KOPT-K1 (cell line): ENCODE data around the gene HPCA.

Experiments
- H3K27ac ChIP-seq: fragments of 200-600 bp; sonication (generic); 2 replicates; pipeline ENCODE4 v1.5.1; 2016; ENCODE audit warnings: antibody characterized with exemption, mild to moderate bottlenecking, low read depth, low read length; ENCODE audit not compliant: poor library complexity, severe bottlenecking
- H3K36me3 ChIP-seq: fragments of 200-600 bp; sonication (generic); 2 replicates; pipeline ENCODE4 v1.5.1; 2017; ENCODE audit warnings: antibody characterized with exemption, mild to moderate bottlenecking, low read length, moderate library complexity; ENCODE audit not compliant: insufficient read depth
- H3K9me3 ChIP-seq: fragments of 200-600 bp; sonication (generic); 2 replicates; pipeline ENCODE4 v1.5.1; 2017; ENCODE audit warnings: antibody characterized with exemption, low read length, mild to moderate bottlenecking; ENCODE audit not compliant: insufficient read depth, poor library complexity, severe bottlenecking

The HPCA gene

GRCh38 chr1:32891630-32892029 lies 5.3 kb downstream of the HPCA start:
- H3K27ac ChIP-seq: no peak overlapping the region
- no peaks in the 10 kb centered on the region for H3K9me3 ChIP-seq
- H3K36me3 ChIP-seq: no peaks in the 10 kb centered on the region

DNA sequence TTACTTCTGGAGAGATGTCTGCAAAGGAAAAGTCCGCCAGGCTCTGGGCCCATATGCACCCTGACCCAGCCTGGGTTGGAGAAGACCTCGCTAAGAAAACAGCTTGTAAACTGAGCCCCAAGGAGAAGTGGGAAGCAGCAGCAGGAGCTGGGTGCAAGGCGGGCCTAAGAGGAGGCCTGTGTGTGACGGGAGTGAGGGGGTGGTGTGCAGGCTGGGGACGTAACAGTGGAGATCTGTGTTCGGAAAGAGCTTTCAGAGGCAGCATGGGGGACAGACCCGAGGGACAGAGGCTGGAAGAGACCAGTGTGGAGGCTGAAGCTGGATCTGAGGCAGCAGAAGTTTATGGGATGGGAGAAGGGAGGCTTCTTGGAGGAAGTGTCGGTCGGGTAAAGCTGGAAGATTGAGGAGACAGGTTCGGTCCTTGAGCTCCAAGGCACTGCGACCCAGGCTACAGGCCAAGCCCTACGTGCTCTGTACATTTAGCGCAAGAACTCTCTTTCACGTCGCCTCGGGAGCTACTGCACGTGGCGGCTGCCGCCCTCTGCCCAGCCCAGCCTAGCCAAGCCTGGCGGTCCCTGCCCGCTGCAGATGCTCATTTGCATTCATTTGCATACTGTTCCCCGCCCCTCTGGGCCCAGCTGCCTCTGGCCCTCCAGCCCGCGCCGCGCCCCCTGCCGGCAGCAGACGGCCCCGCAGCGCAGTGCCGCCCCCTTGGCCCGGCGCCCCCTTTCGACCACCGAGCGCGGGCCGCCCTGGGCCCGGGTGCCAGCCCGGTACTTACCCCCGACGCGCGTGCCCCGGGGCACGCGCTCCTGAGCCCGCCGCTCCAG lies 6.3 kb downstream of the HPCA start:
- no peak overlapping the region for H3K27ac ChIP-seq
- H3K36me3 ChIP-seq: no peaks in the 10 kb centered on the region
- H3K9me3 ChIP-seq: no peaks in the 10 kb centered on the region

DNA sequence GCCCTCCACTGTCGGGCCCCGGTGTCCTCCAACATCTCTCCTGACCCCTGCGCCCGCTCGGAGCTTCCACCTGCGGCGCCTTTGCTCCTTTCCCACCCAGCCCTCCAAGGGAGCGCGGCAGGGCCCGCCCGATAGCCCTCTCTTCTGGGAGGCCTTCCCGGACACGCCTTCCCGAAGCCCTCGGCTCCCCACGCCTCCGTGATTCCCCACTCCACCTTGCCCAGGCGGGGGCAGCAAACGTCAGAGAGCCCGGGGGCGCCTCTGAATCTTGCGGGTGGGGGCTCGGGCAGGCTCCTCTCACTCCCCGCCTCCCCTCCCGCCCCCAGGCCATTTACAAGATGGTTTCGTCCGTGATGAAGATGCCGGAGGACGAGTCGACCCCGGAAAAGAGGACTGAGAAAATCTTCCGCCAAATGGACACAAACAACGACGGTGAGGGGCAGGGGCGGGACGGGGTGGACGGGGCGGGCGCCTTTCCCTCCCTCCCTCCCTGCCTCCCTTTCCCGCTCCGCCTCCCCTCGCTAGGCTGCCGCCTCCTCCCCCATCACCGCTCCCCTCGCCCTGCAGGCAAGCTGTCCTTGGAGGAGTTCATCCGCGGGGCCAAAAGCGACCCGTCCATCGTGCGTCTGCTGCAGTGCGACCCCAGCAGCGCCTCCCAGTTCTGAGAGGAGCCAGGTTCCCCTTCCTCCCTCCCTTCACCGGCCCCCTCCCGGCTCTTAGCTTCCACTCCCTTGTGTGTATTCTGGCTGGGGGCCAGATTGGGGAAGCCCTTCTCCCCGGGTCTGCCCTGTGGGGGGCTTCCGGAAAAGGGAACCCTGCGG lies 7.1 kb downstream of the HPCA start:
- Histone ChIP-seq H3K9me3 (no peaks in the 10 kb centered on the region), H3K27ac (no peak overlapping the region), H3K36me3 (no peaks in the 10 kb centered on the region)

GRCh38 chr1:32894019-32894600 lies 7.8 kb downstream of the HPCA start:
- no peaks in the 10 kb centered on the region for H3K36me3 ChIP-seq
- no peak overlapping the region for H3K27ac ChIP-seq
- no peaks in the 10 kb centered on the region for H3K9me3 ChIP-seq

GRCh38 chr1:32894681-32895080 lies 8.4 kb downstream of the HPCA start:
- Histone ChIP-seq H3K9me3 (no peaks in the 10 kb centered on the region), H3K27ac (no peak overlapping the region), H3K36me3 (no peaks in the 10 kb centered on the region)

DNA sequence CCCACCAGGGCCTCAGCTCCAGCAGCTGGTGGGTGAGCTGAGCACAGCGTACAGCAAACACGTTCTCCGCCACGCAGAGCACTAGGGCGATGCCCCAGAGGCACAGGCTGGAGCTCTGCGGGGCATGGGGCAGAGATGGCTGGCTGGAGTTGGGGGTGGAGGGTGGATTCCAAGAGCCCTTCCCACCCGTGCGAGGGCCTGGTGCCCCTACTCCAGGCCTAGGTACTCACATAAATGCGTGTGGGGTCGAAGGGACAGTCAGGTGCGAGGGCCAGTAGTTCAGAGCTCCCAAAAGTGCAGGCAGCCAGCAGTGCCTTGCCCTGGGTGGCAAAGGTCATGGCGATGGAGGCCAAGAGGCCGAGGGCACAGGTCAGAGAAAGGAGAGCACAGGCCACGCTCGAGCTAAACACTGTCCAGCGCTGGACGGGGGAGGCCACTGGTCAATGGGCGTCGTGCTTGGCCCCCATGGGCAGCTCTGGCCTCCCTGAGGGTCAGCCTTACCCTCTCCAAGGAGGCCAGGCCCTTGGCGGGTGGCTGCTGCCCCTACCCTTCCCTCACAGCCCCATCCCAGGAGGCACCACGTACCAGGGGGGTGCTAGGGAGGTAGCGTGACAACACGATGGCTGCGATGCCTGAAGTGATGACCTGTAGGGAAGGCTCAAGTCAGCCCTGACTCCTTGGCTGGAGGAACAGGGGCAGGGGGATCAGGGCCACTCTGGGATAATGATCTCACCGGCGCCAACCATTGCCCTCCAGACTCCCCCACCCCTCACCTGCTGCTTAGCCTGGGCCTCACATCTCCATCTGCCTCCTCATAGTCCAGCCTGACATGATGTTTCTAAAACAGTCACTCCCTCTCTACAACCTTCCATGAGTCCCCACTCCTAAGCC lies 9.3 kb downstream of the HPCA start:
- Histone ChIP-seq H3K27ac (no peak overlapping the region), H3K9me3 (no peaks in the 10 kb centered on the region), H3K36me3 (no peaks in the 10 kb centered on the region)

GRCh38 chr1:32896451-32896850 lies 10.2 kb downstream of the HPCA start:
- Histone ChIP-seq H3K27ac (no peak overlapping the region), H3K9me3 (no peaks in the 10 kb centered on the region), H3K36me3 (no peaks in the 10 kb centered on the region)

DNA sequence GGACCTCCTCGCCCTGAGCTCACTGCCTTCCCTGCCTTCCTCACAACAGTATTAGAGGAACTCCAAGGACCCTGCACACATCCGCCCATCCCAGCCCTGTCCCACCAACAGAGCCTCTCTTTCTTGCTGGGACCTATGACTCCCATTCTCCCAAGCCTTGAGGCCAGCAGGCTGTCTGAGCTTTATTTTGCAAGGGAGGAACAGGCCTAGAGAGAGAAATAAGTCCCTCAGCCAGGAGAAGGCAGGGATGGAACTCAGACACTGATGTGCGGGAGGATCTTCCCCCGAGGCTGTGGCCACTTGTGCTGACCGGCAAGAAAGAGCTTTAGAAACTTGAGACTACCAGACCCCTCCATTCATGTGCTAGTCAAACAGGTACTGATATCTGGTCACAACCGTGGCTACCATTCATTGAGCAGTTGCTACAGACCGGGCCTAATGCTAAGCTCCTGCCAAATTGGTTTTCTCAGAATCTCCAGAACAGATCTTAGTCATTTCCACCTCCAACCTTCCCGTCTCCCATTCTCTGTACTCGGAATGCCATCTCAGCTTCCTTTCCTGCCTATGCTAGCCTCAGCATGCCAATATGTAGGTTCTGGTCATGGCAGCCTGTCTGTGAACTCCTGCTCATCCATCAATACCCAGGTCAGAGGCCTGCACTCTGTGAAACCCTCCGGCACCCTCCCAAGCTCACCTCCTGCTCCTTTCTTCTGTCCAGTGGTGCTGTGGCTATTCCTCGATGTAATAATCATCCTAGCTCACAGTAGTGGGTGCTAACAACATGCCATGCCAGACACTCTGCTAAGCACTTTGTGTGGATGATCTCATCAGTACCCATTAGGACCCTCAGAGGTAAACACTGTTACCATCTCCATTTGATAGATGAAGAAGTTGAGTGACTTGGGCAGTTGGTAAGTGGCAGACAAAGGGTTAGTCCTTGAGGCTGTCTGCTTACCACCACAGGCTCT lies 11.1 kb downstream of the HPCA start:
- no peak overlapping the region for H3K27ac ChIP-seq
- no peaks in the 10 kb centered on the region for H3K9me3 ChIP-seq
- H3K36me3 ChIP-seq: no peaks in the 10 kb centered on the region

DNA sequence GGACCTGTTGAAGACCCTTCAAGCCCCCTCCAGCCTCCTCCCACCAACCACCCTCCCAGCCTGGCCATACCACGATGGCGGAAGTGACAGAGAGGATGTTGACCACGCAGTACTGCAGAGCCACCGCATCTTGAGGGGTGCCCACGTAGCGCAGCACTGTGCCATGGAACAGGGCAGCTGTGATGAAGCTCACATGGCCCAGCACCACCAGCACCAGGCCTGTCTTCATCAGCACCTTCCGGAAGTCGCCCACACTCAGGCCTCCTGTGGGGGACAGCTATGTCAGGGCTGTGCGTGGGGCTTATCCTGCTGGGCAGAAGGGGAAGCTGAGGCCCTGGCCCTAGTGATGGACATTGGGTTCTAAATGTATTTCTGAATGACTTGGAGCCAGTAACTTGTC lies 11.8 kb downstream of the HPCA start:
- H3K36me3 ChIP-seq: no peaks in the 10 kb centered on the region
- no peaks in the 10 kb centered on the region for H3K9me3 ChIP-seq
- H3K27ac ChIP-seq: no peak overlapping the region

DNA sequence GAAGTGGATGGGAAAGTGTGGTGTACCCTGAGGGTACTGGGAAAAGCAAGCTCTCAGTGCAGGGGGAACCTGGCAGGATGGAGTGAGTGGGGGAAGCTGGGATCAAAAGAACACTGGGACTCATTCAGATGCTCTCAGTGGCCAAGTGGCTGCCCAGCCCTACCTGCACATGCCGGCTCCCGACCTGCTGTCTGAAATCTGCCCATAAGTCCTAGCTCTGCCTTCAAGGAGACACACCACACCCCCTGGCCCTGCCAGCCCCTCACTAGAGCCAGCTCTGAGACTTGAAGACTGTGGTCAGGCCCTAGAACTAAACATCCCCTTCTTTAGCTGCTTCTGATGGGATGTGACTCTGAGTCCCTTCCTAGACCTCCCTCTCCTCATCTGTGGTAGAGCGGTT lies 12.7 kb downstream of the HPCA start:
- Histone ChIP-seq H3K27ac (no peak overlapping the region), H3K9me3 (no peaks in the 10 kb centered on the region)

DNA sequence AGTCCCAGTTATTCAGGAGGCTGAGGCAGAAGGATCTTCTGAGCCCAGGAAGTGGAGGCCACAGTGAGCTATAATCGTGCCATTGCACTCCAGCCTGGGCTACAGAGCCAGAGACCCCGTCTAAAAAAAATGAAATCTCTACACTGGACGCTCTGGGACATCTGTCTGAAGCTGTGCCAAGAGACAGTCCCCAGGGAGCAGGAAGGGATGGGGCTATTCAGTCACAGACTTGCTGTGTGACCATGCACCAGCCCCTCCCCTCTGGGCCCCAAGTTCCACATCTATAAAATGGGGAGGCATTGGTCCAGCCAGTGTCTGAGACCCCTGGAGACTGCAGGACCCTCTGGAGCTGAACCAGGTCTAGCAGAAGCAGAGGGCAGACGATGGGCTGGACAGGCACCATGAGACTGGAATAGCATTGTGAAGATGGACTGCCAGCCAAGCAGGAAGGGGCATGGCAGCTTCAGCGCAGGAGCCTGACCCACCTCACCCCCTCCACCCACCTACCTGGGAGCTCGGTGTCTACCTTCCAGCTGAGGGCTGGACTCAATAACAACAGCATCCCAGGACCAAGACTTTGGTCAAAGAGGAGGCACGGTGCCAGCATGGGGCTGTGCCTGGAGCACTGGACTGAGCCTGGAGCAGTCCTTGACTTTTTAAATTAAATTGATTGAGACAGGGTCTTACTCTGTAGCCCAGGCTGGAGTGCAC lies 13.4 kb downstream of the HPCA start:
- H3K9me3 ChIP-seq: no peaks in the 10 kb centered on the region
- H3K36me3 ChIP-seq: no peaks in the 10 kb centered on the region
- H3K27ac ChIP-seq: no peak overlapping the region

More for the DNA sequence above, 12.7 kb downstream of the HPCA start:
- no peaks in the 10 kb centered on the region for H3K36me3 ChIP-seq

GRCh38 chr1:32900371-32900955 lies 14.2 kb downstream of the HPCA start:
- H3K36me3 ChIP-seq: no peaks in the 10 kb centered on the region
- no peaks in the 10 kb centered on the region for H3K9me3 ChIP-seq
- H3K27ac ChIP-seq: no peak overlapping the region
